Gastroesophageal sphincter (tissue), 4 donors: ENCODE measurements around the gene CCDC57. TPM values are rescaled to one million over a fixed set of nuclear protein-coding genes. Genes with fewer than 3 reads are reported as not detected.
A peak's percentile ranks its signal among the peaks of the same experiment; 100 is the strongest.

Experiments used
- ATAC-seq: fragments of 150-250 bp; one replicate; pipeline ENCODE4 v1.9.1; 2016; ENCODE audit warnings: mild to moderate bottlenecking, moderate library complexity
- H3K27ac ChIP-seq, 4 donors: fragments of 200-600 bp; sonication (generic) in 3 of 4; 1 replicate in 3 of 4; 2 replicates in 1 of 4; pipeline ENCODE4 v1.5.1; 2016 to 2019
- H3K27me3 ChIP-seq: fragments of 200-600 bp; sonication (generic); one replicate; pipeline ENCODE4 v1.5.1; 2019
- H3K36me3 ChIP-seq, 2 donors: fragments of 200-600 bp; sonication (generic); one replicate each; pipeline ENCODE4 v1.5.1; 2019; ENCODE audit warnings: control low read depth in 1 of 2
- H3K4me1 ChIP-seq, 3 donors: fragments of 200-600 bp; sonication (generic); 1 replicate in 2 of 3; 2 replicates in 1 of 3; pipeline ENCODE4 v1.5.1; 2016 to 2019; ENCODE audit warnings: control low read depth in 2 of 3
- H3K4me3 ChIP-seq, 2 donors: fragments of 200-600 bp; sonication (generic); one replicate each; pipeline ENCODE4 v1.5.1; 2019; ENCODE audit warnings: mild to moderate bottlenecking in 1 of 2, moderate library complexity in 1 of 2
- H3K9me3 ChIP-seq, 3 donors: fragments of 200-600 bp; sonication (generic); one replicate each; pipeline ENCODE4 v1.5.1; 2017 to 2019; ENCODE audit warnings: control low read depth in 2 of 3
- CTCF ChIP-seq, 4 experiments: fragments of 200-600 bp in 2 of 4; fragments of 450-650 bp in 2 of 4; sonication (generic) in 1 of 4; IDR thresholded peaks; one replicate each; pipeline ENCODE4 v1.5.1; 2017 to 2019; ENCODE audit warnings: antibody characterized with exemption in 4 of 4, mild to moderate bottlenecking in 2 of 4, moderate library complexity in 2 of 4
- EP300 ChIP-seq: sonication (generic); formaldehyde crosslinking; IDR thresholded peaks from one replicate; pipeline ENCODE4 v1.6.1; 2017; ENCODE audit warnings: antibody characterized with exemption, mild to moderate bottlenecking
- POLR2A ChIP-seq, 2 donors: fragments of 450-650 bp; IDR thresholded peaks; one replicate each; pipeline ENCODE4 v1.6.1; 2017; ENCODE audit warnings: antibody characterized with exemption in 2 of 2, mild to moderate bottlenecking in 2 of 2, moderate library complexity in 1 of 2
- POLR2AphosphoS5 ChIP-seq: sonication (generic); formaldehyde crosslinking; IDR thresholded peaks from one replicate; pipeline ENCODE4 v1.6.1; 2017; ENCODE audit warnings: antibody characterized with exemption
- WGBS, 2 donors: methylation state at CpG; one replicate each; pipeline ENCODE4 v1.1.5; 2018; ENCODE audit warnings: low coverage in 1 of 2; 5-methylcytosine and 5-hydroxymethylcytosine counted together
- total RNA-seq, 4 donors: library from RNA; depleted of rRNA; stranded (reverse); fragments of >200 nt; gene quantifications; one replicate each; pipeline ENCODE4 v1.1.0, GENCODE V29; 2016

CCDC57 gene
- total RNA-seq, 4 donors from 2014 or later: 6.5 to 28.2 (median 16.2) TPM

- Histone ChIP-seq H3K4me3 (no peak overlapping the region), H3K9me3 (no peaks in the 10 kb centered on the region), H3K27me3 (no peaks in the 10 kb centered on the region), H3K4me1 (peaks cover 0 to 23% (median 16%) of the 10 kb centered on the region in 3 donors), H3K27ac (no peak overlapping the region), H3K36me3 (peaks cover 0 to 32% of the 10 kb centered on the region in 2 donors)
- WGBS, 2 donors: 78 to 93% methylated on average over 2 to 3 of the region's 3 CpGs
- TF ChIP-seq CTCF (IDR thresholded peaks at IDR 0.05) (no peak), EP300 (no peak), POLR2AphosphoS5 (no peak), POLR2A (IDR thresholded peaks at IDR 0.05) (no peak)
- no peak for ATAC-seq
Measured at GRCh38 chr17:82110298-82110697, 102.3 kb downstream of the CCDC57 start.

- peaks cover 0 to 23% of the 10 kb centered on the region in 2 donors for H3K36me3 ChIP-seq
- no peak for TF ChIP-seq CTCF (IDR thresholded peaks at IDR 0.05)
- TF ChIP-seq EP300: no peak
- no peak for TF ChIP-seq POLR2AphosphoS5
- TF ChIP-seq POLR2A (IDR thresholded peaks at IDR 0.05): no peak
- H3K4me3 ChIP-seq: no peak overlapping the region
- H3K4me1 ChIP-seq: peaks cover 0 to 36% (median 18%) of the 10 kb centered on the region in 3 donors
- ATAC-seq: no peak
- H3K27me3 ChIP-seq: no peaks in the 10 kb centered on the region
- no peak overlapping the region for H3K27ac ChIP-seq
- H3K9me3 ChIP-seq: no peaks in the 10 kb centered on the region
- WGBS, 2 donors: 94% methylated on average over 12 of the region's 14 CpGs; no CpG with 5 or more reads in 1 of the 2 donors
Measured at GRCh38 chr17:82108961-82109475, 103.6 kb downstream of the CCDC57 start.

DNA sequence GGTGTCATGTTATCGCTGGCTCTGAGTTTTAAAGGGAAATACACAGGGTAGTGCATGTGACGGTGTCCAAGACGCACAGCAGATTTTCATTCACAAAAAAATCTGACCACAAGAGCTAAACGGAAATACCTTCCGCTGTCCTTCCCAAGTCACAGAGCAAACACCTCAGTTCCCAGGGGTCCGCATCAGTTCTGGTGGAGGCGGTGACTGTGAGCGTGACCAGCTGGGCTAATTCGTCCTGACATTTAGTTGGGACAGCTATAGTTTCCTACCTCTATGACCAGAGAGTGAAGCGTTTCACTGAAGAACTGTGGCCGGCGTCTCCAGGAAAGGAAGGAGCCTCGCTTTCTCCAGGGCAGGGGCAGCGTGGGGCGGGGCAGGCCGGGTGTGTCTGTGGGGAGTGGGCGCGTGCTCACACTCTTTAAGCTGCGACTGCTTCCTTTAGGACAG, 104.1 kb downstream of the CCDC57 start:
- peaks cover 0 to 41% (median 23%) of the 10 kb centered on the region in 3 donors for H3K4me1 ChIP-seq
- WGBS, 2 donors: 78 to 87% methylated on average over 7 to 8 of the region's 19 CpGs
- H3K27me3 ChIP-seq: no peaks in the 10 kb centered on the region
- no peak overlapping the region for H3K27ac ChIP-seq
- H3K36me3 ChIP-seq: peaks cover 0 to 18% of the 10 kb centered on the region in 2 donors
- TF ChIP-seq POLR2A (IDR thresholded peaks at IDR 0.05) (no peak), EP300 (no peak), POLR2AphosphoS5 (no peak), CTCF (IDR thresholded peaks at IDR 0.05) (no peak)
- ATAC-seq: no peak
- H3K9me3 ChIP-seq: no peaks in the 10 kb centered on the region
- no peak overlapping the region for H3K4me3 ChIP-seq

GRCh38 chr17:82108038-82108437, 104.6 kb downstream of the CCDC57 start:
- Histone ChIP-seq H3K27ac (no peak overlapping the region), H3K9me3 (no peaks in the 10 kb centered on the region), H3K4me1 (peaks cover 0 to 46% (median 26%) of the 10 kb centered on the region in 3 donors), H3K36me3 (peaks cover 0 to 13% of the 10 kb centered on the region in 2 donors), H3K4me3 (no peak overlapping the region), H3K27me3 (no peaks in the 10 kb centered on the region)
- TF ChIP-seq EP300 (no peak), CTCF (IDR thresholded peaks at IDR 0.05) (no peak), POLR2A (IDR thresholded peaks at IDR 0.05) (no peak), POLR2AphosphoS5 (no peak)
- ATAC-seq: no peak
- 60 to 86% methylated on average over 1 of the region's 14 CpGs for WGBS, 2 donors

DNA sequence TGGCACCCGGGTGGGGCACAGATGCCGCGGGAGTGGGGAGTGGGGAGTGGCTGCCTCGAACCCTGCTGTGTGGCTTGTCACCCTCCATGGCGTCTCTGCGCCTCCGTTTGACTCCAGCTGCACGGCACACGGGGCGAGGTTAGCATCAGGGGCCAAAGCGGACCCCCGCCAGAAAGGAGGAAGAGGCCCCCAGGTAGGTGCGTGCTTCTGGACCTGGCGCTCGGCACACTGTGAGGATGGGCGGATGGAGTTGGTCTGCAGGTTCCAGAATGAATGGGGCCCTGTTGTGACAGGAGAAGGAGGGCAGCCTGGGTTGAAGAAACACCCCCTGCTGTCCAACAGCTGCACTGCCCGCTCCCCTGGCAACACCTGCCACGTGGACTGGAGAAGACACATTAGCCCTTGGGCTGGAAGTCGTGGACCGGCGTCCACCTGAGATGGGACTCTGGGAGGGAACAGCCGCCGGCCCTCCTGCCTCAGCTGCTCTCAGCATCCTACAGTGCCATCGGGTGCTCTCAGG, 105.2 kb downstream of the CCDC57 start:
- TF ChIP-seq EP300 (no peak), CTCF (IDR thresholded peaks at IDR 0.05) (peak in 2 of 4 experiments; percentile 8 to 23)
- Histone ChIP-seq H3K27ac (peak overlapping the region in 1 of 4 donors; percentile 55), H3K4me3 (no peak overlapping the region), H3K36me3 (peaks cover 0 to 7% of the 10 kb centered on the region in 2 donors), H3K4me1 (peaks cover 0 to 51% (median 26%) of the 10 kb centered on the region in 3 donors), H3K9me3 (no peaks in the 10 kb centered on the region), H3K27me3 (no peaks in the 10 kb centered on the region)
- ATAC-seq: no peak
- WGBS, 2 donors: 95% methylated on average over 4 of the region's 24 CpGs; no CpG with 5 or more reads in 1 of the 2 donors
